ENCODE measurements around the gene ELOVL3.

ELOVL3 gene

DNA sequence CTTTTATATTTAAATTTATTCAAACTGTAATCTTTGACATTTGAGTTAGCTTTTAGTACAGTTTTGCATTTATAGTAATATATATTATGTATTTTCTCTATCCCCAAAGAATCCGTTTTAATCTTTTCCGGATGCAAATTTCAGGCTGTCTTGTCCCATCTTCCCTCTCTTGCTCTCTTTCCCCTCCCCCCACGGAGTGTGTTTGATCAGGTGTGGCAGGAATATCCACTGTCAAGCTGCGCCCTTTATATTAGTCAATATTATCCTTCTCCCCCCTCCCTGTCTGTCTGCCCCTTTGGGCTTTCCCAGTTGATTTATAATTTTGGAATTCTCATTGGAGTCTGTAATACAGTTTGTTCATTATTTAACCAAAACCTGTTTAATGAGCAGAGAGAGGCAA is 38.3 kb downstream of the ELOVL3 start:
- no peak overlapping the region for H3K4me3 ChIP-seq (ENCODE audit: low read length)
- TF ChIP-seq, protein P1, sequence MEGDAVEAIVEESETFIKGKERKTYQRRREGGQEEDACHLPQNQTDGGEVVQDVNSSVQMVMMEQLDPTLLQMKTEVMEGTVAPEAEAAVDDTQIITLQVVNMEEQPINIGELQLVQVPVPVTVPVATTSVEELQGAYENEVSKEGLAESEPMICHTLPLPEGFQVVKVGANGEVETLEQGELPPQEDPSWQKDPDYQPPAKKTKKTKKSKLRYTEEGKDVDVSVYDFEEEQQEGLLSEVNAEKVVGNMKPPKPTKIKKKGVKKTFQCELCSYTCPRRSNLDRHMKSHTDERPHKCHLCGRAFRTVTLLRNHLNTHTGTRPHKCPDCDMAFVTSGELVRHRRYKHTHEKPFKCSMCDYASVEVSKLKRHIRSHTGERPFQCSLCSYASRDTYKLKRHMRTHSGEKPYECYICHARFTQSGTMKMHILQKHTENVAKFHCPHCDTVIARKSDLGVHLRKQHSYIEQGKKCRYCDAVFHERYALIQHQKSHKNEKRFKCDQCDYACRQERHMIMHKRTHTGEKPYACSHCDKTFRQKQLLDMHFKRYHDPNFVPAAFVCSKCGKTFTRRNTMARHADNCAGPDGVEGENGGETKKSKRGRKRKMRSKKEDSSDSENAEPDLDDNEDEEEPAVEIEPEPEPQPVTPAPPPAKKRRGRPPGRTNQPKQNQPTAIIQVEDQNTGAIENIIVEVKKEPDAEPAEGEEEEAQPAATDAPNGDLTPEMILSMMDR (conservative IDR thresholded peaks at IDR 0.05; ENCODE audit: low read depth, low read length) = no peak

DNA sequence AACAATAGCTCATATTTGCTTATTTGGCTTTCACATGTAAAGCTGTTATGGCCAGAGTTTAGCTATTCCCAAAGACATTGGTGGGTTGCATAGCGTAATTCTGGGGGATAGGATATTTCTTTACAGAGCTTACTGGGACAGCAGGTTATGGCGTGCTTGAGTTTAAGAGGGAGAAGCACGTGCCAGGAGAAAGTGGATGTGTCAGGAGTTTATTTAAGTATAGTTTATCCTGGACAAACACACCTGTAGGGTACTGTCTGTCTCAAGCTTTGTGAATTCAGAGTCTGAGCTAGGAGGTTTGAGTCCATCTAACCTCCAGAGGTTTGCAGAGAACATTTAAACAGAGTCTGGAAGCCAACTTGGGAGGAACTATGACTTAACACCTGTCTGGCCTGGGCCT is 40.6 kb downstream of the ELOVL3 start:
- TF ChIP-seq, protein P1 (conservative IDR thresholded peaks at IDR 0.05; ENCODE audit: low read depth, low read length) = no peak
- no peak overlapping the region for H3K4me3 ChIP-seq (ENCODE audit: low read length)
- no peak for DNase-seq (ENCODE audit: low read depth)

More for the DNA sequence above, 38.3 kb downstream of the ELOVL3 start:
- DNase-seq (ENCODE audit: low read depth) = no peak

- DNase-seq (ENCODE audit: low read depth) = no peak
- H3K4me3 ChIP-seq (ENCODE audit: low read length) = no peak overlapping the region
- TF ChIP-seq, protein P1 (conservative IDR thresholded peaks at IDR 0.05; ENCODE audit: low read depth, low read length) = no peak
Measured at GRCh38 chr10:102267748-102268147, 41.6 kb downstream of the ELOVL3 start.

- no peak for DNase-seq (ENCODE audit: low read depth)
- TF ChIP-seq, protein P1 (conservative IDR thresholded peaks at IDR 0.05; ENCODE audit: low read depth, low read length) = no peak
- H3K4me3 ChIP-seq (ENCODE audit: low read length) = no peak overlapping the region
Measured at GRCh38 chr10:102268375-102268888, 42.3 kb downstream of the ELOVL3 start.

GRCh38 chr10:102269017-102269416 is 42.9 kb downstream of the ELOVL3 start:
- no peak for DNase-seq (ENCODE audit: low read depth)
- no peak overlapping the region for H3K4me3 ChIP-seq (ENCODE audit: low read length)
- TF ChIP-seq, protein P1 (conservative IDR thresholded peaks at IDR 0.05; ENCODE audit: low read depth, low read length) = no peak

DNA sequence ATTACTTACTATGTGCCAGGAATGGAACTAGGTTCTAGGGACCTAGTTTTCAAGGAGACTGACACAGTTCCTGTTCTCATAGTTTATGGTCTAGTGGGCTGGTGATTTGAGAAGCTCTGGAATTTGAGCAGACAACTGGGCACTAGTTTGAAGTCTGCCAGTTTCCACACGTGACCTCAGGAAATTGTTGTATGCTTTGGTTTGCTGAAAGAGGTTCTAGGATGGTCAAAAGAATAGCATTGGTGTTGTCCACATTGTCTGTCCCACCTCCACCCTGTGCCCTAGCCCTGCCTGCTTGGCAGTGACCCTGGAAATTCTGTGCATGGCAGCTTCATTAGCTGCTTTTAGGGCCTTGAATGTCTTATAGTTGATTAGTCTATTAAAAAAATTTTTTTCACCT is 48.0 kb downstream of the ELOVL3 start:
- TF ChIP-seq, protein P1 (conservative IDR thresholded peaks at IDR 0.05; ENCODE audit: low read depth, low read length) = no peak
- no peak overlapping the region for H3K4me3 ChIP-seq (ENCODE audit: low read length)
- no peak for DNase-seq (ENCODE audit: low read depth)

DNA sequence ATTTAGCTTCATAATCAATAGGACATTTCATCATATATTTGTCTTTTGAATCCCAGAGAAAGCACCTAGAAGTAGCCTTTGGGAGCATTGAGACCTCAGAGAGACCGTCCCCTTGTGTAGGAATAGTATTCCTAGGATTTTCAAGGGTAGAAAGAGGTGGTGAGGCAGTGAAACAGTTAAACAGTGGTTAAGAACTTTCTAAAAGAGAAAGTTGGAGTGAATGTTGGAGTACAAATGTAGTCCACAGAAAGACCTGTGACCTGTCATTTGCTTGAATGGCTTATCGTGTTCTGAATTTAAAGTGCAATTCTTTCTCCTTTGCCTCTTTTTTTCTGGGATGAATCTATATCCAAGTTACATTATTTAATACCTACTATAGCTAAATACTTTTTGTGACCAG is 49.2 kb downstream of the ELOVL3 start:
- TF ChIP-seq, protein P1 (conservative IDR thresholded peaks at IDR 0.05; ENCODE audit: low read depth, low read length) = no peak

More for the DNA sequence above, 49.2 kb downstream of the ELOVL3 start:
- no peak for DNase-seq (ENCODE audit: low read depth)
- no peak overlapping the region for H3K4me3 ChIP-seq (ENCODE audit: low read length)
